Esophagus squamous epithelium (tissue), 4 donors: ENCODE data around the gene EEPD1.

ENCODE experiments used
- CTCF ChIP-seq, 6 experiments: fragments of 450-650 bp in 4 of 6; fragments of 200-600 bp in 2 of 6; sonication (generic) in 2 of 6; IDR thresholded peaks; one replicate each; pipeline ENCODE4 v1.5.1; 2016 to 2019; ENCODE audit warnings: antibody characterized with exemption in 6 of 6, mild to moderate bottlenecking in 4 of 6, moderate library complexity in 4 of 6
- POLR2A ChIP-seq, 4 donors: fragments of 450-650 bp; IDR thresholded peaks; one replicate each; pipeline ENCODE4 v1.6.1; 2017; ENCODE audit warnings: antibody characterized with exemption in 4 of 4, mild to moderate bottlenecking in 4 of 4, moderate library complexity in 3 of 4

- TF ChIP-seq CTCF (IDR thresholded peaks at IDR 0.05) (no peak), POLR2A (IDR thresholded peaks at IDR 0.05) (no peak)
Measured at GRCh38 chr7:36109013-36109627, 43.9 kb upstream of the EEPD1 start.
